Endothelial cell (in vitro differentiated cells): ENCODE data around the gene ANKRD10. TPM values are rescaled to one million over a fixed set of nuclear protein-coding genes. Genes with fewer than 3 reads are reported as not detected.
"Not testable (repeated sequence)": the region's sequence is repeated elsewhere in the genome, so short reads cannot be mapped to it uniquely, and the experiment has no call there.

Experiments used
- DNase-seq: peaks from one replicate; pipeline ENCODE4 v3.0.0; 2021; ENCODE audit warnings: low spot score
- H3K27ac Mint-ChIP-seq: one replicate; pipeline ENCODE4 v1.8.0; 2021; ENCODE audit warnings: mixed read lengths, inconsistent platforms; ENCODE audit not compliant: unreplicated experiment
- H3K27me3 Mint-ChIP-seq: one replicate; pipeline ENCODE4 v1.8.0; 2021; ENCODE audit warnings: mild to moderate bottlenecking, moderate library complexity, mixed read lengths, inconsistent platforms; ENCODE audit not compliant: unreplicated experiment
- H3K36me3 Mint-ChIP-seq: one replicate; pipeline ENCODE4 v1.8.0; 2021; ENCODE audit warnings: mild to moderate bottlenecking, low read depth, mixed read lengths, inconsistent platforms; ENCODE audit not compliant: unreplicated experiment
- H3K4me1 Mint-ChIP-seq: one replicate; pipeline ENCODE4 v1.8.0; 2021; ENCODE audit warnings: mild to moderate bottlenecking, mixed read lengths, inconsistent platforms; ENCODE audit not compliant: unreplicated experiment
- H3K4me3 Mint-ChIP-seq: one replicate; pipeline ENCODE4 v1.8.0; 2021; ENCODE audit warnings: mild to moderate bottlenecking, mixed read lengths, inconsistent platforms; ENCODE audit not compliant: unreplicated experiment
- H3K9me3 Mint-ChIP-seq: one replicate; pipeline ENCODE4 v1.8.0; 2021; ENCODE audit warnings: mixed read lengths, inconsistent platforms; ENCODE audit not compliant: unreplicated experiment
- CTCF ChIP-seq: fragments of 200-600 bp; sonication (generic); IDR thresholded peaks from one replicate; pipeline ENCODE4 v1.5.0; 2021; ENCODE audit warnings: antibody characterized with exemption; ENCODE audit not compliant: unreplicated experiment
- total RNA-seq: library from RNA; stranded (reverse); fragmentation: NEBNext Ultra II Directional; extraction: Animal tissue kit (Norgen Biotek cat#: 25700); gene quantifications from one replicate; pipeline ENCODE4 v1.2.1, GENCODE V29; 2021; ENCODE audit not compliant: unreplicated experiment

Gene ANKRD10
- total RNA-seq, 1 donor from 2014 or later, result 160 TPM

- TF ChIP-seq CTCF, result no peak
- Mint-ChIP-seq H3K4me1 (no peaks in the 10 kb centered on the region), H3K27me3 (peaks cover 3% of the 10 kb centered on the region), H3K9me3 (peaks cover 4% of the 10 kb centered on the region), H3K36me3 (peaks cover 3% of the 10 kb centered on the region), H3K27ac (no peak overlapping the region), H3K4me3 (no peak overlapping the region)
- no peak for DNase-seq
These were observed 45.3 kb upstream of the ANKRD10 start for GRCh38 chr13:110960204-110960603.

GRCh38 chr13:110957931-110958330, 43.1 kb upstream of the ANKRD10 start:
- H3K9me3 Mint-ChIP-seq, result no peaks in the 10 kb centered on the region
- H3K4me1 Mint-ChIP-seq, result no peaks in the 10 kb centered on the region
- no peak for TF ChIP-seq CTCF
- H3K27ac Mint-ChIP-seq, result no peak overlapping the region
- H3K27me3 Mint-ChIP-seq, result peaks cover 1% of the 10 kb centered on the region
- no peaks in the 10 kb centered on the region for H3K36me3 Mint-ChIP-seq
- DNase-seq, result no peak
- H3K4me3 Mint-ChIP-seq, result no peak overlapping the region

- no peaks in the 10 kb centered on the region for H3K4me1 Mint-ChIP-seq
- no peak overlapping the region for H3K4me3 Mint-ChIP-seq
- DNase-seq, result peak; percentile 31
These were observed 42.5 kb upstream of the ANKRD10 start for GRCh38 chr13:110957181-110957884.

DNA sequence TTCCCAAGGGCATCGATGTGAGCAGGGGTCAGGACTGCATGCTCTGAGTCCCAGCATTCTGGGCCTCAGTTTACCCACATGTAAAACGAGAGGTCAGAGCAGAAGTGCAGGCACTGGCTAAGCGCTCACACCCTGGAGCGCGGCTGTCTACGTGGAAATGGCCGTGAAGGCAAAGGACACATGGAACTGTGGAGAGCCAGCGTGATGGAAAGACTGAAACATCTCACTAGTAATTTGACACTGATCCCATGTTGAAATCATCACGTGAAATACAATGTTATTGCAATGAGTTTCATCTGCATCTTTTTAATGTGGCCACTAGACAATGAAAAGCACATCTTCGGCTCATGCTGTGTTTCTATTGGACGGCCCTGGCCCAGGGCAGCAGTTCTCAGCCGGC, 41.3 kb upstream of the ANKRD10 start:
- not testable (repeated sequence) for H3K4me3 Mint-ChIP-seq, H3K4me1 Mint-ChIP-seq, H3K9me3 Mint-ChIP-seq, H3K36me3 Mint-ChIP-seq, H3K27me3 Mint-ChIP-seq, H3K27ac Mint-ChIP-seq, DNase-seq

More at GRCh38 chr13:110957181-110957884, 42.5 kb upstream of the ANKRD10 start:
- Mint-ChIP-seq H3K27me3 (peaks cover 1% of the 10 kb centered on the region), H3K36me3 (no peaks in the 10 kb centered on the region), H3K9me3 (no peaks in the 10 kb centered on the region), H3K27ac (no peak overlapping the region)
- peak; percentile 53 for TF ChIP-seq CTCF

DNA sequence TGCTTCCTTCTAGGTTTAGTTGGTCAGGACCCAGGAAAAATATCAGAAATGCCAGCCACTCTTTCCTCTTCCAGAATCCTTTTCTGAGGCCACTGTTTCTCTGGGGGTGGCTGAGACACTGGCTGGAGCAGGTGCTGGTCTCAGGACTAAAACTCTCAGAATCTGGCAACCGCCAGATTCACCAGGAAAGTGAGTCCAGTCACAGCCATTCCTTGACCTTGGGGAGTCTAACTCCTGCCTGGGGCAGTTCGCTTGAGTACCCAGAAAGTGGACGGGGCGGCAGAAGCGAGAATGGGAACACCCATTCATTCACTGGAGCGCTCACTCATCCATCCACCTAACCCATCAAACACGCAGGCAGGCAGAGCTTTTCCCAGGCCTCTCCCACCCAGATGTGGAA, 40.7 kb upstream of the ANKRD10 start:
- H3K27ac Mint-ChIP-seq, H3K9me3 Mint-ChIP-seq, DNase-seq, H3K4me1 Mint-ChIP-seq, H3K4me3 Mint-ChIP-seq, H3K36me3 Mint-ChIP-seq, H3K27me3 Mint-ChIP-seq: not testable (repeated sequence)

GRCh38 chr13:110955072-110955503, 40.2 kb upstream of the ANKRD10 start:
- not testable (repeated sequence) for H3K27ac Mint-ChIP-seq, DNase-seq, H3K4me3 Mint-ChIP-seq, H3K27me3 Mint-ChIP-seq, H3K36me3 Mint-ChIP-seq, H3K9me3 Mint-ChIP-seq, H3K4me1 Mint-ChIP-seq

DNA sequence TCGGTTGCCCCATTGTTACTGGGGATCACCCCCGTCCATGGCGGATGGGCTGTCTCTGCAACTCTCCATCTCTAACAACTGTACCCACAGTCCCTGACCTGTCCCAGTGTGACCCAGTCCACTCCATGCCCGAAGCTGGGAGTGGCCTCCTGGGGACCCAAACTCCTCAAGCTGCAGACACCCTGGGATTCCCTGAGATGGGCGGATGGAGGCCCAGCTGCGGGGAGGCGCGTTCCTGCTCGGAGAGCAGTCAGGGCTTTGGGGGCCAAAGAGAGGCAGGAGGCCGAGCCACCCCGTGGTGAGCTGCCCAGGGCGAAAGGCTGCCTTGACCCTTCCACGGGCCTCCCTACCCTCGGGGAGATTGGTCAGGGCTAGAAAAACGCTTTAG, 39.7 kb upstream of the ANKRD10 start:
- H3K27ac Mint-ChIP-seq, H3K27me3 Mint-ChIP-seq, H3K9me3 Mint-ChIP-seq, DNase-seq, H3K4me3 Mint-ChIP-seq, H3K4me1 Mint-ChIP-seq, H3K36me3 Mint-ChIP-seq: not testable (repeated sequence)
